Inflammatory macrophage treated with lipopolysaccharide for 1 hour (primary cell): Measurements from ENCODE around the gene ZNF284.

Experiments used
- DNase-seq, 2 donors: peaks; one replicate each; pipeline ENCODE4 v3.0.0-alpha.2; 2020 to 2022

ZNF284 gene

DNA sequence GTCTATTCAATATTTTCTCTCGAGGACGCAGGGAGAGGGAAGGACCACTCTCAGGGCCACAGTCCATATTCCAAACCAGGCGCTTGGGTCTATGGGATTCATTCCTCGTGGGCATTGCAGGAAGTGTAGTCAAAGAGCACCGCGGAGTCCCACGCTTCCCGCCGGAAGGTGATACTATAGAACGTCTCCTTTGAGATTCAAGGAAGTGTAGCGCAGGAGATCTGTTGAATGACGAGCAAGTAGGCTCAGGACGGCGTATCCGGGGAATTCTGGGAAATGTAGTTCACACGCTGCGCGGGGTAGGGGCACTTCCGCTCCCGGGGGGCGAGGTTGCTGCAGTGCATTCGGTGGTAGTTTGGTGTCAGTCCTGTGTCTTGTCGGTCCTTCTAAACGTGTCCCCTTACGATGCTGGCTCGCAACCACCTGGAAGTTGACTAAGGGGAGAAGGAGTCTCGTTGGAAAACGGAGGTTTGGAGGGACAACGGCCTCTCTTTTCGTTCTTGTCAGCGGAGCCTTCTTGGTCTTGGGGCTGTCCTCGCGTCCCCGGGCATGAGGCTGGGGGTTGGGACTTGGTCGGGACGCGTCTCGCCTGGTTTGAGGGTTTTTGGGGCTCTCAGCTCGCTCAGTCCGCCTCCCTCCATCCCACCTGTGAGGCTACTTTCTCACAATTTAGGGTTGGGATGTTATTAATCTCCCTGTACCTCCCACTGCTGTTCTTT, at the start of gene ZNF284:
TSS of gene ZNF284 (plus strand) at position 336 of the 719 bp plus-strand sequence. CDS start 4,231 bp downstream, outside the sequence.
- DNase-seq, result peak; percentile 79 to 88

DNA sequence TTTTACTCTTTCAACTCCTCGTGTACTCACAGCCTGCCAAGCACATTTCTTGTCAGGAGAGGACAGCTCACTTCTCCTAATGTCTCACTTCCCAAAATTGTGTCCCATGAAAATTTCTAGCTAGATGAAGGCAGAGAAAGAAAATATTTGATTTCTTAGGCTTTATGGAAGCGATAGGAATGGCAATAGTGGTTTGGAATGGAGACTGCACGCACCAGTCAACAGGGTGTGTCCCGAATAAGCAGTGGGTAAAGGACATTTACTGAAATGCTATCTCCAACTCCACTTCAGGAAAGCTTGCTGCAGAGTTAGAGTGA, 47.1 kb upstream of the ZNF284 start:
- DNase-seq, result no peak

DNA sequence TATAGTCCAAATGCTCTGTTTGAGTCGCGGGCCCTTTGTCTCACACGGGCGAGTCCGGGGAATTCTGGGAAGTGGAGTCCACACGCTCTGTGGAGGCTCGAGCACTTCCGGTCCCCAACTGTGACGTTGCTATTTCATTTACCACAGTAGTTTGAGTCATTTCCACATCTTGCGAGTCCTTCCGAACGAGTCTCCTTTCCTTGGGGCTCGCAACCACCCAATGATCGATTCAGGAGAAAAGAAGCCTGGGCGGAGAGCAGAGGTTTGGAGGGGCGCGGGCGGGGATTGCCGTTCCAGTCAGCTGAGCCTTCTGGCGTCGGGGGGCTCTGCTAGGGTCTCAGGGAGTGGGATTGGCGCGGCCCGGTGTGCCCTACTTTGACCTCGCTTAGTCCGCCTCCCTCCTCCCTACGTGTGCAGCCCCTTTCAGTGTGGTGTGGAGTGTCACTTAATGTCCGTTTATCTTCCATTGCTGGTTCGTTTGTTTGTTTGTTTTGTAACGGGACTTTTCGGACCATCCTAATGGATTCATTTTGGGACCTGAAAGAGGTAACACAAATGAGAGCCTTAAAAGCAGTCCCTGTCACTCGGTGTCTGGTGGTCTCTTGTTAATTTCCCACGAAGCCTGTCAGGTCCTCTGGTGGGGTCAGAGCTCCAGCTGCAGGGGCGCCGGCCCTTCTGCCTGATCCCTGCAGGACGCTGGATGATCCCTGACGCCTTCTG, 46.6 kb upstream of the ZNF284 start, which contains the start of gene ZNF222:
TSS of gene ZNF222 (plus strand) at position 163 of the 720 bp plus-strand sequence. CDS start at position 221, 58 bp downstream.
- peak; percentile 86 to 91 for DNase-seq

DNA sequence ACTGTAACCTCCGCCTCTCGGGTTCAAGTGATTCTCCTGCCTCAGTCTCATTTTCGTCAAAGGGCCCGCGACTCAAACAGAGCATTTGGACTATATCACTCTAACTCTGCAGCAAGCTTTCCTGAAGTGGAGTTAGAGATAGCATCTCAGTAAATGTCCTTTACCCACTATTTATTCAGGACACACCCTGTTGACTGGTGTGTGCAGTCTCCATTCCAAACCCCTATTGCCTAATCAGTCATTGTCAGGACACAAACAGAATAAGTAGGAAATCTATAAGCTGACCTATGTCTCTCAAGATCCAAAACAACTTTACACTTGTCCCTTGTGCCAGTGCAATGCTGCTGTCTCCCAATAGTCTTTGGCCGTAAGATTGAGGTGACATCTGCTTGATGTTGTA, 45.3 kb upstream of the ZNF284 start:
- no peak for DNase-seq

DNA sequence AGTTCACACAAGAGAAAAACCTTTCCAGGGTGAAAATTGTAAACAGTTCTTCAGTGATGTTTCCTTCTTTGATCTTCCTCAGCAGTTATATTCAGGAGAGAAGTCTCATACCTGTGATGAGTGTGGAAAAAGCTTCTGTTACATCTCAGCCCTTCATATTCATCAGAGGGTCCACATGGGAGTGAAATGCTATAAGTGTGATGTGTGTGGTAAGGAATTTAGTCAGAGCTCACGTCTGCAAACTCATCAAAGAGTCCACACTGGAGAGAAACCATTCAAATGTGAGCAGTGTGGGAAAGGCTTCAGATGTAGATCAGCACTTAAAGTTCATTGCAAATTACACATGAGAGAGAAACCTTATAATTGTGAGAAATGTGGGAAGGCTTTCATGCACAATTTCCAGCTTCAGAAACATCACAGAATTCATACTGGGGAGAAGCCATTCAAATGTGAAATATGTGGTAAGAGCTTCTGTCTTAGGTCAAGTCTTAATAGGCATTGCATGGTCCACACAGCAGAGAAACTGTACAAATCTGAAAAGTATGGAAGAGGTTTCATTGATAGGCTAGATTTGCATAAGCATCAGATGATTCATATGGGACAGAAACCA, 39.9 kb upstream of the ZNF284 start:
- no peak for DNase-seq

DNA sequence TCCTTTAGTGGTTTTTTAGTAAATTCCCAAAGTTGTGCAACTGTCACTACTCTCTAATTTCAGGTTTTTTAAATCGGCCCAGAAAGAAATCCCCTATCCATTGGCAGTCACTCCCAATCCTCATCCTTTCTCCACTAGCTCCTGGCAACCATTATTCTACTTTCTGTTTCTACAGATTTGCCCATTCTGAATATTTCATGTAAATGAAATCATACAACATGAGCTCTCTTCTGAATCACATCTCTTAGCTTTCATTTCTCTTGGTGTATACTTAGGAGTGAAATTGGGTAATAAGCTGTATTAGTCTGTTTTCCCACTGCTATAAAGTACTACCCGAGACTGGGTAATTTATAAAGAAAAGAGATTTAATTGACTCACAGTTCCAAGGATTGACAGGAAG, 29.8 kb upstream of the ZNF284 start:
- DNase-seq, result peak in 1 of 2 donors; percentile 15

DNA sequence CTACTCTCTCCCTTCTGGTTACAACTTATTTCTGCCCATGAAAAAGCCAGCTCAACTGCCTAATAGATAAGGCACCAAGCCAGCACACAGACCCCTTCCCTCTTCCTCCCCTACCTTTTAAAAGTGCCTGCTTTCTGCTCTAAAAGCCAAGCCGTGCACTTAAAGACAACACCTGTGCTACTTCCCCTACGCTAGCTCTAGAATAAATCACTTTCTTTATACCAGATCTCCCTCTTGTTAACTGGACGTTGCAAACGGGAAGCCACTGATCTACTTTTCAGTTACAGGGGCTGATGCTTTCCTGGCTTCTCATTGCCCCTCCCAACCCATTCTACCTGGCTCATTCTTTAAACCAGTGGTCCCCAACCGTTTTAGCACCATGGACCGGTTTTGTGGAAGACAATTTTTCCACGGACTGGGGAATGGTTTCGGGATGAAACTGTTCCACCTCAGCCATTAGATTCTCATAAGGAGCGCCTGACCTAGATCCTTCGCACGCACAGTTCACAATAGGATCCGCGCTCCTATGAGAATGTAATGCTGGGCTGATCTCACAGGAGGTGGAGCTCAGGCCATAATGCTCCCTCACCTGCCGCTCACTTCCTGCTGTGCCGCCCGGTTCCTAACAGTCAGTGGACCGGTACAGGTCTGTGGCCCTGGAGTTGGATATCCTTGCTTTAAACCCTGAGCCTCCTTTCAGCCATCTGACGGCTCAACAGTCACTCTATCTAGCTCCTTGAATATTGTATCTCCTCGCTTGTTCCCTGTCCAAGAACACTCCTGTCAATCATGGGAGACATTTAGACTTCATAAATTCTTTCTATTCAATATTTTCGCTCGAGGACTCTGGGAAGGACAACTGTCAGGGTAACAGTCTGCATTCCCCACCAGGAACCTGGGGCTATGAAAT, 21.0 kb upstream of the ZNF284 start:
- DNase-seq, result no peak

DNA sequence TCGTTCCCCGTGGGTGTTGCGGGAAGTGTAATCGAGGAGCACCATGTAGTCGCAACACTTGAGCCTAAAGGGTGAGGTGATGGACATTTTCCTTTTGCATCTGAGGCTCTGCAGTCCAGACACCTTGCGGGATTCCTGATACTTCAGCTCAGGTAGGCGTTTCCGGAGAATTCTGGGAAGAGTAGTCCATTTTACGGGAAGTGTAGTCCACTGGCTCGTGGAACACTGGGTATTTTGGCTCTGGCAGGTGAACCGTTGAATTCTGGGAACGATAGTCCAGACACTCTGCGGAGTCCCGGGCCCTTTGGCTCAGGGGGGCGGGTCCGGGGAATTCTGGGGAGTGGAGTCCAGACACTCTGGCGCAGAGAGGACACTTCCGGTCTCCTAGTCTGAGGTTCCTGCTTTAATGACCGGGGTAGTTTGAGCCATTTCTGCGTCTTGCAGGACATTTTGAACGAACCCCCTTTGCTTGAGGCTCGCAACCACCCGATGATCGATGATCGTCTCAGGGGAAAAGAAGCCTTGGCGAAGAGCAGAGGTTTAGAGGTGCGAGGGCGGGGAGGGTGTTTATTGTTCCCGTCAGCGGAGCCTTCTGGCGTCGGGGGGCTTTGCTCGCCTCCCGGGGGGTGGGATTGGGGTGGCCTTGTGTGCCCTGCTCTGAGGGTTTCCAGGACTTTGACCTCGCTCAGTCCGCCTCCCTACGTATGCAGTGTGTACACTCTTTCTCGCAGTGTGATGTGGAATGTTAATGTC, 20.1 kb upstream of the ZNF284 start, which contains the start of gene ZNF223:
TSS of gene ZNF223 (plus strand) at position 387 of the 753 bp plus-strand sequence. CDS start 3,141 bp downstream, outside the sequence.
- DNase-seq, result peak; percentile 91 to 92

DNA sequence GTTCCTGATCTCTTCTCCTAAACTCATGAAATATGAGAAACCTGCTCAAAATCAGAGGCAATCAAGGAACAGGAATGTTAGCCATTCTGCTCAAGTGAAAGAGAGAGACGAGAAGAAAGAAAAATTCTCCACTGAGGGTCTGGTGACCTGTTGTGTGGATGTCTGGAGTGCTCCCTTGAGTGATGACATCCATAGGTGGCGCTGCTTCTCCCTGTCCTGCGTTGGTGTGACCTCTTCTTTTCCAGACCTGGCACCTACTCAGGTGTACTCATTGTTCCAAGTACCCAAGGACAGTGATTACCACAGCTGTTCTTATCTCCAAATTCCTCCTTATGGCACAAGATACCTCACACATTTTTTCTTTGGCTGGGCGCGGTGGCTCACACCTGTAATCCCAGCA, 16.1 kb upstream of the ZNF284 start:
- DNase-seq, result no peak

DNA sequence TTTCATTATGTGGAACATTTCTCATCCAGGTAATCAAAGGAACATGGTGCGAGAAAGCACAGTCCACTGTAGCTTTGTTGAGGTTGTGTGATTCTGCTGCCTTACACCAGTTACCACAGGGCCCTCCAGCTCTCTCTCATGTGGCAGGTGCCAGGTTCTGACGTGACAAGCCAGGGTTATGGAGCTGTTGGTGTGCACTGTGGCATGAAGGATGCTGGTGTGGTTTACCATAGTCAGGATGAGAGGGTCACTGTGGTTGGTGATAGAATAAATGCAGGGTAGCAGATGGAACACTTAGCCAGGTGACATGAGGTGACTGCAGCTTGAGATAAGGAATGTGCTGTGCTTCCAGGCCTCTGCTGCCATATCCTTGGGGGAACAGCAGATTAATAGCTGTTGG, 12.7 kb upstream of the ZNF284 start:
- no peak for DNase-seq

DNA sequence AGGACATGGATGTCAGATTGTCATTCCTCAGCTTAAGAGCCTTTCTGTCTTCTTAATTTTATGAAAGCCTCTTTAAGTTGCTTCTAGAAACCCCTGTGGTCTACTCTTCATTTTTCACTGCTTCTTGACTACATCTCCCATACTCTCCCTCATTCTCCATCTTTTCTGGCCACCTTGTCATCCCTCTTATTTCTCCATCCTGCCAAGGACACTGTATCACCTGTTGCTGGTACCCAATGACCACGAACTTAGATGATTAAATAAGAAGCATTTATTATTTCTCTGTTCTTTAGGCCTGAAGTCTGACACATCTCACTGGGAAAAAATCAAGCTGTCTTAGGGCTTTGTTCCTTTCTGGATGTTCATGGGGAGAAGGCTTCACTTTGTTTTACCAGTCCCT, 10.9 kb upstream of the ZNF284 start:
- DNase-seq, result no peak

DNA sequence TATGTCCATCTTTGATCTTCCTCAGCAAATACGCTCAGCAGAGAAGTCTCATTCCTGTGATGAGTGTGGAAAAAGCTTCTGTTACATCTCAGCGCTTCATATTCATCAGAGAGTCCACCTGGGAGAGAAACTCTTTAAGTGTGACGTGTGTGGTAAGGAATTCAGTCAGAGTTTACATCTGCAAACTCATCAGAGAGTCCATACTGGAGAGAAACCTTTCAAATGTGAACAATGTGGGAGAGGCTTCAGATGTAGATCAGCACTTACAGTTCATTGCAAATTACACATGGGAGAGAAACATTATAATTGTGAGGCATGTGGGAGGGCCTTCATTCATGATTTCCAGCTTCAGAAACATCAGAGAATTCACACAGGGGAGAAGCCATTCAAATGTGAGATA, 5.7 kb upstream of the ZNF284 start:
- no peak for DNase-seq

DNA sequence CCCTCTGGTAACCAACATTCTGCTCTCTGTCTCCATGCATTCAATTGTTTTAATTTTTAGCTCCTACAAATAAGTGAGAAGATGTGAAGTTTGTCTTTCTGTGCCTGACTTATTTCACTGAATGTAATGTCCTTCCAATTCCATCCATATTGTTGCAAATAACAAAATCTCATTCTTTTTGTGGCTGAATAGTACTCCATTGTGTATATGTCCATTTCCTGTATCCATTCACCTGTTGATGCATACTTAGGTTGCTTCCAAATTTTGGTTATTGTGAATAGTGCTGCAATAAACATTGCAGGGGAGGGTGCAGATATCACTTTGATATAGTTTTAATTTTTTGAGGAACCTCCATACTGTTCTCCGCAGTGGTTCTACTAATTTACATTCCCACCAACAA, 2.5 kb upstream of the ZNF284 start:
- no peak for DNase-seq

DNA sequence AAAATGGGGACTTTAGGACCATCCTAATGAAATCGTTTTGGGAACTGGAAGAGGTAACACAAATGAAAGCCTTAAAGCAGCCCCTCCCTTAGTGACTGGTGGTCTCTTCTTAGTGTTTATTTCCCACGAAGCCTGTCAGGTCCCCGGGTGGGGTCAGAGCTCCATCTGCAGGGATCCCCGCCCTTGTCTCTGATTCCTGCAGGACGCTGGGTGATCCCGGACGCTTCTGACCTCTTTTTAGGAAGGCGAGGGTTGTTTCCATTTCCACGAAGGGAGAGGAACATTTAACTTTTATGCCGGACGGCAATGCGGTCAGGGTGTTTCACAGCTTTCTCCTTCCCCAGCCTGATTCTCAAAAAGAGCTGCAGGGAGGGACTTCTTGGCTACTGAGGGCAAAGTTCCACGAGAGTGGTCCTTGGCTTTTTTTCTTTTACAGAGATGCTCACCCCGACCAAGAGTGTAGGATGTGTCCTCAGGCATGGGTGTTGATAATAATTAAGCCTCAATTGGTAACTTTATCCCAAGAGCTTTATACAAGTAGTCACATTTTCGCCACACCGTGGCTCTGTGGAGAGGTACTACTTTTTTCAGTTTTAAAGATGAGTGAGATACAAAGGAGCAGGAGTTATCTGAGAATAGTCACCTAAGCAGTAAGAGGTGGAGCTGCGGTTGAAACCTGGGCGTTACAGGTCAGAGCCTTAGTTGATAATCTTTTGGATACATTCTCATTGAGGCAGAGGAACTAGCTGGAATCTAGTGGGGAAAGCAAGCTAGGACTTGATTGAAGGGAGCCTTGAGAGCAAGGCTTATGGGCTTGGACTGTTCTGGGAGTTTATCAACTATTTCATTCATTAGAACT, 813 bp downstream of the ZNF284 start:
- DNase-seq, result no peak

DNA sequence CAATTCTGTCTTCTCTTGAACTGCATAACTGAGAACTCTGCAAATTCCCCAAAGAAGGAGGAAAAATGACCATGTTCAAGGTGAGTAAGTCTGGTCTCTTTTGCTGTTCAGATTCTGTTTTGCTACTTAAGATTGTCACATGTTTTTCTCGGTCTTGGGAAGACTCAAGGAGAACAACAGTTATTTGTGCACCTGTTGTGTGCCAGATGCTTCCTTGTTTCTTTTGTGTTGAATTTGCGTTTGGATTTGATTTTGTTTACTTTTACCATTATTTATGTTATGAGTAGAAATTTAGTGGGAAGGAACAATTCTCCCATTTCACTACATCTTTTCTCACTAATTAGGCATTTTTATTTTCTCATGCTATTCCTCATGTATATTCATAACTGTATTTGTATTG, 4.4 kb downstream of the ZNF284 start:
- DNase-seq, result no peak

DNA sequence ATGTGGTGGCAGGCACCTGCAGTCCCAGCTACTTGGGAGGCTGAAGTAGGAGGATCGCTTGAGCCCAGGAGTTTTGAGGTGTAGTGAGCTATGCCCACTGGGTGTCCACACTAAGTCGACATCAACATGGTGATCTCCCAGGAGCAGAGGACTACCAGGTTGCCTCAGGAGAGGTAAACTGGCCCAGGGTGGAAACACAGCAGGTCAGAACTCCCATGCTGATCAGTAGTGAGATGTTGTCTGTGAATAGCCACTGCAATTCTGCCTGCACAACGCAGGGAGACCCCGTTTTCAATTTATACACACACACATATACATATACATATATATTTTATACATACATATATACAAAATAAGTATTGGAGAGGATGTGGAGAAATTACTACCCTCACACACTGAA, 20.1 kb downstream of the ZNF284 start:
- DNase-seq, result no peak

DNA sequence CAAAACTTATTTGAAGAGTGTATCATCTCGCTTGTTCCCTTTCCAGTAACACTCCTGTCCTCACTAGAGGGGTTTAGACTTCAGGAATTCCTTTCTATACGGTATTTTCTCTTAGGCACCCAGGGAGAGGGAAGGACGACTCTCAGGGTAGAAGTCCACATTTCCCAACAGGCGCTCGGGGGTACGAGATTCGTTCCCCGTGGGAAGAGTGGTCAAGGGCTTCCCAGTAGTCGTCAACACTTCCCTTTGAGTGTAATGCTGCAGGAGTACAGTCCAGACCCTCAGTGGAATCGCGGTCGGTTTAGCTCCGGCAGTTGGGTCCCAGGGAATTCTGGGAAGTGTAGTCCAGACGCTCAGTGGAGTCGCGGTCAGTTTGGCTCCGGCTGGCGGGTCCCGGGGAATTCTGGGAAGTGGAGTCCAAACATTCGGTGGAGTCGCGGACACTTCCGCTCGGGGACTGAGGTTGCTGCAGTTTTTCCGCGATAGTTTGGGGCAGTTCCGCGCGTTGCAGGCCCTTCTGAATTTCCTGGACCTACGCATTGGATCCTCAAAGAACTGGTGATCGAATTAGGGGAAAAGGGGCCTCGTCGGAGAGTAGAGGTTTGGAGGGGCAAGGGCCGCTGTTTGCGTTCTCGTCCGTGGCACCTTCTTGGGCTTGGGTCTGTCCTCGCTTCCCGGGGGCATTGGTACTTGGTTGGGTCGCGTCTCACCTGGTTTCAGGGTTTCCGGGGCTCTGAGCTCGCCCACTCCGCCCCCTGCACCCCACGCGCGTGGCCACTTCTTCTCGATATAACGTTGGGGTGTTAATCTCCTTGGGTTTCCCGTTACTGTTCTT, 22.2 kb downstream of the ZNF284 start, which contains the start of gene ZNF224:
TSS of gene ZNF224 (plus strand) at position 431 of the 835 bp plus-strand sequence. CDS start 3,513 bp downstream, outside the sequence.
- DNase-seq, result peak; percentile 90 to 95

DNA sequence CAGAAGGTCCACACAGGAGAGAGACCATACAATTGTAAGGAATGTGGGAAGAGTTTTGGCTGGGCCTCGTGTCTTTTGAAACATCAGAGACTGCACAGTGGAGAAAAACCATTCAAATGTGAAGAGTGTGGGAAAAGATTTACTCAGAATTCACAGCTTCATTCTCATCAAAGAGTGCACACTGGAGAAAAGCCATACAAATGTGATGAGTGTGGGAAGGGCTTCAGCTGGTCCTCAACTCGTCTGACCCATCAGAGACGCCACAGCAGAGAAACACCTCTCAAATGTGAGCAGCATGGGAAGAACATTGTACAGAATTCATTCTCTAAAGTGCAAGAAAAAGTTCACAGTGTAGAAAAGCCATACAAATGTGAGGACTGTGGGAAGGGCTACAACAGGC, 35.8 kb downstream of the ZNF284 start:
- DNase-seq, result no peak

DNA sequence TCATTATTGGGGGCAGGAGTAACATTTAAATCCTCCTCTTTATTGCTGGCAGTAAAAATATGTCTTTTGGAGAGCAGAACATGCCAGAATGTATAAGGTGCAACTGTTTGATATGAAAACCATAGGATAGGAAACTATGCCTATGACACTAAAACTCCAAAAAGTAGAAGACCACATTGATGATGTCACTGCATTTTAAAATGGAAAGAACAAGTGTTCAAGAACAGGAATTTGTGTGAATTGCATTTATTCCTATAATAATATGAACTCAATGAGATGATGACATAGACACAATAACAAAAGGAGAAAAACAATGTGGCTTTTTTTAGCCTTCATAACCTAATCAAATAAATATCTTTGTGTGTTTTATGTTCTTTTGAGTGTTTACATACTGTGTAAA, 37.5 kb downstream of the ZNF284 start:
- no peak for DNase-seq

DNA sequence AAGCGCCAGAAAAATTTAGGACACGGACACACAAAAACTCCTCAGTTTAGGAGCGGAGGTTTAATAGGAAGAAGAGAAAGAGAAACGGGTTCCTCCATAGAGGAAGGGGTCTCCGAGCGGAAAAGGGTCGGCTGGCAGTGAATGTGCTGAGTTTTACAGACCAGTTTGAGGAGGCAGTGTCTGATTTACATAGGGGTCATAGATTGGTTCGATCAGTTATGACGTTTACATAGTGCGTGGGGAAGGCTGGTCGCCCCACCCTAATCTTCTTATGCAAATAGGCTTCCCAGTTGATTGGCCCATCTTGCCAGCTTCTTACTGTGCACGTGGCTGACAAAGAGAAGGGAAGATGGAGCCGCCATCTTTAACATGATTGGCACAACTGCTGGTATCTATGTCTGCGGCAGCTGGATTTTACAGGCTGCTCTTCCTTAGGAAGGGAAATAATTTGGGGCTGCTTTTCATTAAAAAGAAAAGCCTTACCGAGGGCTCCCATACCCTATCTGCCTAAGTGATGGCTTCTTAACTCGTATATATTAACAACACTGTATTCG, 40.0 kb downstream of the ZNF284 start:
- DNase-seq, result peak; percentile 35 to 52
